ENCODE data around the gene MAML2.
A peak's percentile ranks its signal among the peaks of the same experiment; 100 is the strongest.

The MAML2 gene

GRCh38 chr11:96057502-96057901 lies 285.5 kb downstream of the MAML2 start:
- DNase-seq: no peak

- DNase-seq: no peak
Observed at GRCh38 chr11:96056576-96056975, 286.4 kb downstream of the MAML2 start.

- DNase-seq: no peak
Observed at GRCh38 chr11:96055706-96056387, 287.1 kb downstream of the MAML2 start.

GRCh38 chr11:96054870-96055705 lies 287.9 kb downstream of the MAML2 start:
- peak; percentile 10 for DNase-seq

- no peak for DNase-seq
Observed at GRCh38 chr11:96052921-96053651, 289.9 kb downstream of the MAML2 start.

- no peak for DNase-seq
Observed at GRCh38 chr11:96051820-96052219, 291.2 kb downstream of the MAML2 start.

GRCh38 chr11:96050435-96051182 lies 292.4 kb downstream of the MAML2 start:
- no peak for DNase-seq

- DNase-seq: no peak
Observed at GRCh38 chr11:96049426-96049825, 293.6 kb downstream of the MAML2 start.

- no peak for DNase-seq
Observed at GRCh38 chr11:96045622-96046456, 297.2 kb downstream of the MAML2 start.

GRCh38 chr11:96044747-96045146 lies 298.2 kb downstream of the MAML2 start:
- DNase-seq: no peak

GRCh38 chr11:96044311-96044710 lies 298.7 kb downstream of the MAML2 start:
- DNase-seq: no peak

- no peak for DNase-seq
Observed at GRCh38 chr11:96043291-96043690, 299.7 kb downstream of the MAML2 start.

GRCh38 chr11:96038046-96038445 lies 304.9 kb downstream of the MAML2 start:
- DNase-seq: no peak

- no peak for DNase-seq
Observed at GRCh38 chr11:96037405-96037949, 305.5 kb downstream of the MAML2 start.

GRCh38 chr11:96036863-96037262 lies 306.1 kb downstream of the MAML2 start:
- no peak for DNase-seq

- DNase-seq: no peak
Observed at GRCh38 chr11:96035740-96036078, 307.3 kb downstream of the MAML2 start.

- no peak for DNase-seq
Observed at GRCh38 chr11:96035031-96035739, 307.8 kb downstream of the MAML2 start.

- no peak for DNase-seq
Observed at GRCh38 chr11:96033599-96033998, 309.4 kb downstream of the MAML2 start.

GRCh38 chr11:96033095-96033494 lies 309.9 kb downstream of the MAML2 start:
- DNase-seq: no peak

- DNase-seq: no peak
Observed at GRCh38 chr11:96028746-96029145, 314.2 kb downstream of the MAML2 start.

- no peak for DNase-seq
Observed at GRCh38 chr11:96027021-96027420, 316.0 kb downstream of the MAML2 start.
